HPDE6-E6E7 (cell line): ENCODE measurements around the gene CIAO1.
"Not testable (repeated sequence)": the region's sequence is repeated elsewhere in the genome, so short reads cannot be mapped to it uniquely, and the experiment has no call there.

Experiments used
- DNase-seq: peaks from one replicate; pipeline ENCODE4 v3.0.0; 2011; ENCODE audit warnings: missing footprints; ENCODE audit errors: extremely low spot score

The CIAO1 gene

GRCh38 chr2:96249654-96250053, 16.4 kb upstream of the CIAO1 start:
- DNase-seq, result no peak

- no peak for DNase-seq
These were observed 15.8 kb upstream of the CIAO1 start for GRCh38 chr2:96250188-96250587.

DNA sequence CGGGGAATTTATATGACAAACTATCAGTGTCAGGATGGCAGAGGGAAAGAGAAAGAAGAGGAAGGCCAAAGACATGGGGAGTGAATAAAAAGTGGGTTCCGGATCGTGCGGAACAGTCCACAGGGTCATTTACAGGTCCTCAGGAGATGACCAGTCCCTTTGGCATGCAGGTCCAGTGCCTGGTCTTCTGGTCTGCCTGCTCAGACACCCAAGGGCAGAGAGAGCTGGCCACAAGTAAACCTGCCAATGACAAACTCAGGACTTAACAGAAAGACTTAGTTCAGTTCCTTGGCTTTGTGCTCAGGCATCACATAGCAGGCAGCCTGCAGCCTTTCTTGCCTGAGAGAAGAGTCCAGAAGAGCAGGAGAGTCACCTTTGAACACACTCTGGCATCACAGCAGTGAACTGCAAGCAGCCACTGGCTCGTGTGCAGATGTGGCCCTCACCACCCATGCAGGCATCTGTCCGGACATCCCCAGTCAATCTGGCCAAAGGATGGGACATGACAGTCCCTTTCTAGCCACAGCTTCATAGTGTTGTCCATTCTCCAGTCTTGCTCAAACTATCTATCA, 14.2 kb upstream of the CIAO1 start:
- DNase-seq, result no peak

DNA sequence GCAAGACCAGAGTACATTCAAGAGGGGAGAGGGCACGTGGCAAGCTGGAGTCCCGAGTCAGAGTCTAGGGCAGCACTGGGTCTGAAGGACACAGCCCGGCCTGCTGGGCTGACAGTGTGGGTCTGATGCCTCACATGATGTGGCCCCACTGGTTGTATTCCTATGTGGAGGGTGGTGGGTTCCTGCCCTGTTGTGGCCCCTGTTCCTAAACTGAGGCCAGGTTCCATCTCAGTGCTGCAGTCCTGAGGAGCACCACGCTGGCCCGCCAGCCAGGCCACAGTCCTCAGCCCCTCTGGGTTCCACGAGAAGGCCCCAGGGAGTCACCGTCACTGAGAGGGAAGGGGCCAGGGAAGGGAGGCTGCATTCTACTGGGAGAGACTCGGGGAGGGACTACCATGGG, 13.5 kb upstream of the CIAO1 start:
- no peak for DNase-seq

DNA sequence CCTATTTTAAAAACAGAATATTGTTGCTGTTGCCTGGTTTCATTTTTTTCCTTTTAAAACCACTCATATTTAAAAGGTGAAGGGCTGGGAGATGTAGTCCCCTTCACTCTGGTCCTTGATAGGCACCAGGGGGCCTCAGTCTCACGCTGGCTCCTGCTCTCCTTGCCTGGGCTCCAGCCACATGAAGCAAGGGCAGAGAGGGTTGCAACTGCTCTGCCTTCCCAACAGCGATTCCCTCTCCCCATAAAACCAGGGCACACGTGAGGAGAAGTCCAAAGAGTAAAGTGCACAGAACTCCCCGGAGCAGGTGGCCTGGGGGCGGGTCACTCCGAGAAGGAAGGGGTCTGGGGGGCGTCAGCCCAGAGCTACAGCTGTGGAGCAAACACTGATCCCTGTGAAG, 13.0 kb upstream of the CIAO1 start:
- no peak for DNase-seq

DNA sequence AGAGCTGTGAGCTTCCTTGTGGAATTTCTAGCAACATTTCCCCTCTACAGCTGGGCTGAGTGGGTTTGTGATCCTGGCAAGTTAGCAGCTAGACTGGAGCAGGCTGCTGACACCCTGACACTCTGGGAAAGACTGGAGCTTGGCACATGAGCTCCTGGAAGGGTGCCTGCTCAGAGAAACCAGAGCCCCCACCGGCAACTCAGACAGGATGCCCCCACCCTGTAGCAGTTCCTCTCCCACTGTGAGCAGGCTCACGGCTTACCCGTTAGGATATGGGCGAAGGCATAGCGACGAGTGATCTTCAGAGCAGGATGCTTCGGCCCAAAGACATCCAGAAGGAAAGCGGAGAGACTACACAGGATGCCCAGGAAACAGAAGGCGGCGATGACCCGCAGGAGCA, 11.5 kb upstream of the CIAO1 start:
- no peak for DNase-seq

- DNase-seq, result no peak
These were observed 9.4 kb upstream of the CIAO1 start for GRCh38 chr2:96256611-96257113.

- not testable (repeated sequence) for DNase-seq
These were observed 8.3 kb upstream of the CIAO1 start for GRCh38 chr2:96257744-96258143.

- DNase-seq, result no peak
These were observed 7.6 kb upstream of the CIAO1 start for GRCh38 chr2:96258166-96259022.

- DNase-seq, result no peak
These were observed 6.5 kb upstream of the CIAO1 start for GRCh38 chr2:96259497-96259921.

DNA sequence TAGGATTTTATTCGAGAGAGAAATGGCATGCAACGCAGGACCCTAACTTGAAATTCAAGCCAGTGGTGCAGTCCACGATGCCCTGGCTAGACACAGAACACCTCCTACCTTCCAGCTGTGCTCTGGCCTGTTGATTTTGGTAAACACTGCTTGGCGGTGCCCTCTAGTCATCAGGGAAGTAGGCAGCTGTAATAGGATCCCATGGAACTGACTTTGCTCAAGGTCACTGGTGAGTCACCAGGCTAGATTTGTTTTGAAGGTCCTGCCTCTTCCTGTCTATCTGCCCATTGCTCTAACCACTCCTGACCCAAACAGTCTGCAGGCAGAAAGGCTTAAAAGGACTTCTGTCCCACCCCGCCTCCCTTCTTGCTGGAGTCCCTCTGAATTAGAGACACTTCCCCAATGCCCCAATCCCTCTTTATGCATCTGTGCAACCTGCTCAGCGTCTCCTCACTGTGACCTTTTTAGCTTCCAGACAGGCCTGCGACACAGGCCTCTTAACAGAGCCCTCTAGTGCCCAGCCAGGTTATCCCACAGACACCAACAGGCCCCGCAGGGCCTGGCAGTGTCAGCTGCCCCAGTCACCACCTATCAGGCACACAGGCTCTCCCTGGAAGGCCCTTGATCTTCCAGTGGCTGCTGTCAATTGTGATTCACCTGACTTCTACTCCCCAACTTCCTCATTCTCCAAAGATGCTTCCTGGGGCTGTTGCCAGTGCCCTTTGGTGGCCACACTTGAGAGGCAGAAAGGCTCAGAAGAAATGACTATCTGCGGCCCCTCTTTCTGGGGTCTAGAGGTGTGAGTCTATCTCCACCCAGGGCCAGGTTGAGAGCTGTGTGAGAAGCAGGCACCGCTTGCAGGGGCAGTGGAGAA, 5.4 kb upstream of the CIAO1 start:
- peak; percentile 94 for DNase-seq

DNA sequence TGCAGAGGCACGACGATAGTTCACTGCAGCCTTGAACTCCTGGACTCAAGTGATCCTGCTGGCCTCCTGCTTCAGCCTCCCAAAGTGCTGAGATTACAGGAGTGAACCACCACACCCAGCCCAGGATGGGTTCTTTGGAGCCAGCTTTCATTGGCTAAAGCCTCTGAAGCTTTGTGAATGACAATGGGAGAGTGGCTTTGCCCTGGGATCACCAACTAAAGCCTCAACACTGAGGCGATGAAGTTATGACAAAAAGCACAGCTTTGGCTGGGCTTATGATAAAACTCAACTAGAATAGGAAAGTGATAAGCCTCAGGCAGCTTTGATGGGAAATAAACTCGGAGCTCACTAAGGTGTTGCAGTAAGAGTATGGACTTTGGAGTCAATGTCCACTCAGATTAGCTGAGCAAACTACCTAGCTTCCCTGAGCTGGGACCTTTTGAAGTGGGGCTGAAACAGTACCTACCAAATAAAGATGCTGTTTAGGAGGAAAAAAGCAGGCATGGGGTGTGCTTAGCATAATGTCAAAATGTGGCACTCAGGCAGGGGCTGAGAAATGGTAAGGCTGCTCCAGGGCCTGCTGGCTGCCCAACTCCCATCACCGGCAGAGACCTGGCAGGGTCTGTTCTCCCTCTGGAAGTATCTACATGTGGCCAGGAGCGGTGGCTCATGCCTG, 4.6 kb upstream of the CIAO1 start:
- no peak for DNase-seq

DNA sequence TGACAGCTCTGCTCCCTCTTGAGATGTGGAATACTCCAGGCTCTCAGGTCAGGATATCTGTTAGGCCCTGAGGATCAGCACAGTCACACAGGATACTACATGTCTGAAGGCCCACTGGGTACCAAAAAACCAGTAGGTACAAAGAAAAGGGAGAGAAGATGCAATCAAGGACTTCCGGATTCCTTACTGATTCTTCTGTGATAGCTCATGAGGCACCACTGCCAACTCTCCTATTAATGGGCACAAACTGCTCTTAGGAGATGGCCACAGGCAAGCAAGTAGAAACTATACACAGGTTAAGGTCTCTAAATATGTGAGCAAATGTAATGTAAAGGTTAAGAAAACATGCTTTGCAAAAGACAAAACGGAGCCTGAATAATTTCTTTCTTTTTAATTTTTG, 3.7 kb upstream of the CIAO1 start:
- DNase-seq, result no peak

DNA sequence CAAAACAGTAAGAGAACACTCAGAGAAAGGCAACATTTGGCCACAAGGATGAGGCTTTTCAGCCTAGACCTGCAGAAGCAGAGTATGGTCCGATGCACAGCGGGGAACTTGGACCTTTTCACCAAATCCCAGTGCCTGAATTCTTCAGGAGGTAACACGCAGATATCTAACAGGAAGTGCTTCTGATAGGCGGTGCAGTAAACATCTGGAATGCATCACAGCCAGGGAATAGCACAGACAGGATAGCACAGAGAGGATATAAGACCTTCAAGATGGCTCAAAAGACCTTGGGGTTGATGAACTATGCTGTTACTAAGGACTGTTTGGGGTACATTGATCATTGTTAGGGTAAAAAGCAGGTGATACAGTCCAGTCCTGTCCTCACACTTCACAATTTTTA, 1.9 kb upstream of the CIAO1 start:
- DNase-seq, result no peak

DNA sequence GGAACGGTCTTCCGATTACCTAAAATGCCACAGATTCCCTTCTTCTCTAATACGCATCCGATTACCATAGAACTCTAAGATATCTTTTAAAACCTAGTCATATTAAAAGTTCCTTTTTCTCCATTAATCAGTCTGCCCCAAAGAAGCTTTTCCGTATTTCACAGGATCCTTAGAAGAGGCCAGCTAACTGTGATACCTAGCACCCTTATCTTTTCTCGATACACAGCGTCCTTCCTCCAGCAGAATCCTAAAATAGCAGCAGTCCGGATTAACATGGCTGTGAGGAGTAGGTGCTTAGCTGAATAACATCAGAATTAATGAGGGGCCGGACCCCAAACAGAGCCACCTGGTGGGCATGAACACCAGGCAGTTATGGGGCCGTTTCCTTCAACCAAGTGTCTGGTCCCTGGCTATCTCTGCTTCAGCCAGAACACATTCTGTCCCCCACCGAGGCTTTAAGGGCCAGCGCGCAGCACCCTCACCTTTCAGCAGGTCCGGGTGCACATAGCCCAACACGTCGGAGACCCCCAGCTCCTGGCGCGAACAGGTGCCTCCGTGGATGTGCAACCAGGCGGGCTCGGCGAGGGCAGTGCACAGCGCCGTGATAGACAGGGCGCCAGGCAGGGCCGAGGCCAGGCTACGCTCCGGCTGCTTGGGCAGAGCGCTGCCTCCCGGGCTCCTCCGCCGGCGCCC, 1.2 kb upstream of the CIAO1 start:
- DNase-seq, result peak; percentile 21

GRCh38 chr2:96265349-96265839, 631 bp upstream of the CIAO1 start:
- DNase-seq, result peak; percentile 47

- no peak for DNase-seq
These were observed 1.3 kb downstream of the CIAO1 start for GRCh38 chr2:96267159-96267971.

- DNase-seq, result no peak
These were observed 6.0 kb downstream of the CIAO1 start for GRCh38 chr2:96271995-96272394.

DNA sequence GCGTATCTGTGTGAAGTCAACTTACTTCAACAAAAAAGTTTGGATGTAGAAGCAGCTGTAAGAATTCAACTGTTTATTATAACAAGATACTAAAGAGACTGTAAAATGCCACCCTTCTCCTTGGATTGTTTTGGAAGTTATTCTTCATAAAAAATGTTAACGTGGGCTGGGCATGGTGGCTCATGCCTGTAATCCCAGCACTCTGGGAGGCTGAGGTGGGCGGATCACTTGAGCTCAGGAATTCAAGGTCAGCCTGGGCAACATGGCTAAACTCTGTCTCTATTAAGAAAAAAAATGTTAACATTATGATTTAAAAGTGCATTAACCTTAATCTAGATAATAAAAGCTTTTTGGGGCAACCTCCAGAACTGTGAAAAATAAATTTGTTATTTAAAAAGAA, 7.7 kb downstream of the CIAO1 start:
- DNase-seq, result no peak
